GM12878 (cell line): ENCODE results near the gene SNCB.

Experiments
- EED ChIP-seq: sonication (generic); IDR thresholded peaks from 2 replicates; pipeline ENCODE4 v1.6.1; 2016; ENCODE audit warnings: antibody characterized with exemption, low read depth
- EP300 ChIP-seq, 2 experiments: fragments of 150-350 bp in 1 of 2; IDR thresholded peaks; 2 replicates each; pipeline ENCODE4 v1.6.1; 2011 to 2012; ENCODE audit warnings: low read depth in 2 of 2, low read length in 2 of 2, borderline replicate concordance in 1 of 2, improper control_type of control experiment in 1 of 2, inconsistent platforms in 1 of 2; ENCODE audit not compliant: control insufficient read depth in 1 of 2
- EZH2 ChIP-seq: IDR thresholded peaks from 2 replicates; pipeline ENCODE4 v1.6.1; 2012; ENCODE audit warnings: low read depth, mild to moderate bottlenecking, control low read depth, inconsistent platforms, low read length, borderline replicate concordance; ENCODE audit not compliant: control insufficient read depth
- FOXK2 ChIP-seq: fragments of 450-650 bp; IDR thresholded peaks from 2 replicates; pipeline ENCODE4 v1.6.1; 2017; ENCODE audit warnings: mild to moderate bottlenecking, moderate library complexity
- GABPA ChIP-seq: IDR thresholded peaks from 2 replicates; pipeline ENCODE4 v1.6.1; 2014; ENCODE audit warnings: antibody characterized with exemption, low read depth, mild to moderate bottlenecking, inconsistent platforms
- HDAC2 ChIP-seq: fragments of 200-600 bp; sonication (generic); IDR thresholded peaks from 2 replicates; pipeline ENCODE4 v1.6.1; 2017
- JUND ChIP-seq: IDR thresholded peaks from 2 replicates; pipeline ENCODE4 v1.6.1; 2012; ENCODE audit warnings: low read depth, mild to moderate bottlenecking, low read length, improper control_type of control experiment, moderate library complexity
- MTA3 ChIP-seq: IDR thresholded peaks from 2 replicates; pipeline ENCODE4 v1.6.1; 2012; ENCODE audit warnings: low read length, inconsistent platforms, borderline replicate concordance
- NBN ChIP-seq: fragments of 450-650 bp; IDR thresholded peaks from 2 replicates; pipeline ENCODE4 v1.6.1; 2016
- NRF1 ChIP-seq: conservative IDR thresholded peaks from 2 replicates; pipeline ENCODE4 v1.6.1; 2011; ENCODE audit warnings: mild to moderate bottlenecking, low read depth, low read length, improper control_type of control experiment
- TAF1 ChIP-seq: IDR thresholded peaks from 2 replicates; pipeline ENCODE4 v1.6.1; 2011; ENCODE audit warnings: mild to moderate bottlenecking, low read depth, low read length, borderline replicate concordance
- TBL1XR1 ChIP-seq: IDR thresholded peaks from 2 replicates; pipeline ENCODE4 v1.6.1; 2012; ENCODE audit warnings: low read depth, low read length, improper control_type of control experiment
- TF ChIP-seq, protein P1 (sequence below), 3 experiments: IDR thresholded peaks in 2 of 3; conservative IDR thresholded peaks in 1 of 3; 2 replicates each; pipeline ENCODE4 v1.5.1; 2011; ENCODE audit warnings: low read depth in 3 of 3, low read length in 3 of 3, mild to moderate bottlenecking in 3 of 3, control low read depth in 2 of 3, moderate library complexity in 2 of 3, inconsistent platforms in 1 of 3, mixed read lengths in 1 of 3; ENCODE audit not compliant: control insufficient read depth in 2 of 3, insufficient read depth in 1 of 3; ENCODE audit errors: extremely low read depth in 1 of 3
- TF ChIP-seq, protein P2 (sequence below): IDR thresholded peaks from 2 replicates; pipeline ENCODE4 v1.6.1; 2012; ENCODE audit warnings: low read depth, low read length, improper control_type of control experiment

DNA sequence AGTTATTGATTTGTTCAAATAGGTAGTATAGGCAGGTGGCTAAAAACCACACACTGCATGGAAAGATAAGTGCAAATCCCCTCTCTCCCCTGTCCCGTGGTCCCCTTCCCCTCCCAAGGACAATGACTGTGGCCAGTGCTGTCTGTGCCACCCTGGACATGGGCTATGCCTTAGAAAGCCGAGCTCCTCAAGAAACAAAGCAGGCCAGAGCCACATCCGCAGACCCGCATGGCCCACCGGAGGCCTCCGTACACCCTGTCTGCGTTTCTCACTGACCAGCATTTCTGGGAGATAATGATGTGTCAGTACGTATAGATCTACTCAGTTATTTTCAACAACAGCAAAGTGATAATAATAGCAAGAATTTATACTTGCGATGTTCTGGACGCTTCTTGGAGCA lies 33.2 kb upstream of the SNCB start:
- no peak for TF ChIP-seq TAF1
- TF ChIP-seq HDAC2 = no peak
- no peak for TF ChIP-seq JUND
- TF ChIP-seq, protein P1, sequence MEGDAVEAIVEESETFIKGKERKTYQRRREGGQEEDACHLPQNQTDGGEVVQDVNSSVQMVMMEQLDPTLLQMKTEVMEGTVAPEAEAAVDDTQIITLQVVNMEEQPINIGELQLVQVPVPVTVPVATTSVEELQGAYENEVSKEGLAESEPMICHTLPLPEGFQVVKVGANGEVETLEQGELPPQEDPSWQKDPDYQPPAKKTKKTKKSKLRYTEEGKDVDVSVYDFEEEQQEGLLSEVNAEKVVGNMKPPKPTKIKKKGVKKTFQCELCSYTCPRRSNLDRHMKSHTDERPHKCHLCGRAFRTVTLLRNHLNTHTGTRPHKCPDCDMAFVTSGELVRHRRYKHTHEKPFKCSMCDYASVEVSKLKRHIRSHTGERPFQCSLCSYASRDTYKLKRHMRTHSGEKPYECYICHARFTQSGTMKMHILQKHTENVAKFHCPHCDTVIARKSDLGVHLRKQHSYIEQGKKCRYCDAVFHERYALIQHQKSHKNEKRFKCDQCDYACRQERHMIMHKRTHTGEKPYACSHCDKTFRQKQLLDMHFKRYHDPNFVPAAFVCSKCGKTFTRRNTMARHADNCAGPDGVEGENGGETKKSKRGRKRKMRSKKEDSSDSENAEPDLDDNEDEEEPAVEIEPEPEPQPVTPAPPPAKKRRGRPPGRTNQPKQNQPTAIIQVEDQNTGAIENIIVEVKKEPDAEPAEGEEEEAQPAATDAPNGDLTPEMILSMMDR (IDR thresholded peaks at IDR 0.05 in 2 of 3, conservative IDR thresholded peaks at IDR 0.05 in 1 of 3; ENCODE audit: control insufficient read depth in 2 of 3, extremely low read depth in 1 of 3, insufficient read depth in 1 of 3, low read depth in 3 of 3, low read length in 3 of 3) = no peak
- no peak for TF ChIP-seq GABPA
- TF ChIP-seq TBL1XR1 = no peak
- TF ChIP-seq FOXK2 = no peak
- no peak for TF ChIP-seq MTA3
- no peak for TF ChIP-seq NBN
- TF ChIP-seq NRF1 = no peak
- TF ChIP-seq EP300 (IDR thresholded peaks at IDR 0.05; ENCODE audit: borderline replicate concordance in 1 of 2, control insufficient read depth in 1 of 2, low read depth in 2 of 2, low read length in 2 of 2) = no peak
- TF ChIP-seq EED = no peak
- no peak for TF ChIP-seq EZH2
- TF ChIP-seq, protein P2, sequence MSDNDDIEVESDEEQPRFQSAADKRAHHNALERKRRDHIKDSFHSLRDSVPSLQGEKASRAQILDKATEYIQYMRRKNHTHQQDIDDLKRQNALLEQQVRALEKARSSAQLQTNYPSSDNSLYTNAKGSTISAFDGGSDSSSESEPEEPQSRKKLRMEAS = no peak
